ENCODE data around the gene ARHGAP8.

DNA sequence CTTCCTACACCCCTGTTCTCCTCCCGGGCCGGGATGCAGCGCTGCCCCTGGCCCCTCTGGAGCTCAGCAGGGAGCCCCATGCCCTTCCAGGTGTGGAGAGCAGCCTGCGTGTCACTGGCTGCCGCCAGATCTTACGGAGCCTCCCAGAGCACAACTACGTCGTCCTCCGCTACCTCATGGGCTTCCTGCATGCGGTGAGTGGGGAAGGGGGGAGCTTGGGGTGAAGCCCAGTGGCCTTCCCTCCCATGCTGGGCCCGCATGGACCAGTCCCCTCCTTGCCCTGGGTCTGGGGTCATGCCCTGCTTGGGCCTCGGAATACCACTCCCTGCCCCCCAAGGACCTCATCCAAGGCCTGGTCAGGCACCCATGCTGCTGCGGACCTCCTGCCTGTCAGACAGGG lies 107.3 kb downstream of the ARHGAP8 start:
- TF ChIP-seq, protein P1, sequence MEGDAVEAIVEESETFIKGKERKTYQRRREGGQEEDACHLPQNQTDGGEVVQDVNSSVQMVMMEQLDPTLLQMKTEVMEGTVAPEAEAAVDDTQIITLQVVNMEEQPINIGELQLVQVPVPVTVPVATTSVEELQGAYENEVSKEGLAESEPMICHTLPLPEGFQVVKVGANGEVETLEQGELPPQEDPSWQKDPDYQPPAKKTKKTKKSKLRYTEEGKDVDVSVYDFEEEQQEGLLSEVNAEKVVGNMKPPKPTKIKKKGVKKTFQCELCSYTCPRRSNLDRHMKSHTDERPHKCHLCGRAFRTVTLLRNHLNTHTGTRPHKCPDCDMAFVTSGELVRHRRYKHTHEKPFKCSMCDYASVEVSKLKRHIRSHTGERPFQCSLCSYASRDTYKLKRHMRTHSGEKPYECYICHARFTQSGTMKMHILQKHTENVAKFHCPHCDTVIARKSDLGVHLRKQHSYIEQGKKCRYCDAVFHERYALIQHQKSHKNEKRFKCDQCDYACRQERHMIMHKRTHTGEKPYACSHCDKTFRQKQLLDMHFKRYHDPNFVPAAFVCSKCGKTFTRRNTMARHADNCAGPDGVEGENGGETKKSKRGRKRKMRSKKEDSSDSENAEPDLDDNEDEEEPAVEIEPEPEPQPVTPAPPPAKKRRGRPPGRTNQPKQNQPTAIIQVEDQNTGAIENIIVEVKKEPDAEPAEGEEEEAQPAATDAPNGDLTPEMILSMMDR (IDR thresholded peaks at IDR 0.05; ENCODE audit: low read depth, low read length): no peak
- TF ChIP-seq MYC (IDR thresholded peaks at IDR 0.05; ENCODE audit: low read depth, low read length): no peak
